Omental fat pad (tissue), 4 donors: ENCODE measurements around the gene GRK1. TPM values are rescaled to one million over a fixed set of nuclear protein-coding genes. Genes with fewer than 3 reads are reported as not detected.

ENCODE experiments used
- ATAC-seq: fragments of 150-250 bp; one replicate; pipeline ENCODE4 v1.9.1; 2016; ENCODE audit warnings: mild to moderate bottlenecking, moderate library complexity; ENCODE audit not compliant: low FRiP score
- DNase-seq: peaks from one replicate; pipeline ENCODE4 v3.0.0-alpha.2; 2019; ENCODE audit warnings: low spot score
- CTCF ChIP-seq, 3 donors: fragments of 450-650 bp; IDR thresholded peaks; one replicate each; pipeline ENCODE4 v1.5.1; 2016 to 2017; ENCODE audit warnings: antibody characterized with exemption in 3 of 3, mild to moderate bottlenecking in 3 of 3, moderate library complexity in 2 of 3
- total RNA-seq, 4 donors: library from RNA; depleted of rRNA; stranded (reverse); fragments of >200 nt; gene quantifications; one replicate each; pipeline ENCODE4 v1.1.0, GENCODE V29; 2016

GRK1 gene
- total RNA-seq, 4 donors from 2014 or later = not detected

GRCh38 chr13:113638173-113638746, 28.8 kb upstream of the GRK1 start:
- ATAC-seq = no peak
- no peak for TF ChIP-seq CTCF (IDR thresholded peaks at IDR 0.05)
- no peak for DNase-seq

- ATAC-seq = no peak
- no peak for TF ChIP-seq CTCF (IDR thresholded peaks at IDR 0.05)
- DNase-seq = no peak
These were observed 28.2 kb upstream of the GRK1 start for GRCh38 chr13:113638806-113639205.

GRCh38 chr13:113639616-113640262, 27.3 kb upstream of the GRK1 start:
- ATAC-seq = no peak
- no peak for DNase-seq
- TF ChIP-seq CTCF (IDR thresholded peaks at IDR 0.05) = no peak

- no peak for TF ChIP-seq CTCF (IDR thresholded peaks at IDR 0.05)
- DNase-seq (no peak), ATAC-seq (no peak)
These were observed 25.6 kb upstream of the GRK1 start for GRCh38 chr13:113641426-113641825.

GRCh38 chr13:113642563-113642962, 24.5 kb upstream of the GRK1 start:
- TF ChIP-seq CTCF (IDR thresholded peaks at IDR 0.05) = no peak
- ATAC-seq (no peak), DNase-seq (no peak)

GRCh38 chr13:113643593-113643992, 23.4 kb upstream of the GRK1 start:
- DNase-seq (no peak), ATAC-seq (no peak)
- TF ChIP-seq CTCF (IDR thresholded peaks at IDR 0.05) = no peak

GRCh38 chr13:113644800-113645199, 22.2 kb upstream of the GRK1 start:
- no peak for ATAC-seq
- TF ChIP-seq CTCF (IDR thresholded peaks at IDR 0.05) = no peak

More at GRCh38 chr13:113644800-113645199, 22.2 kb upstream of the GRK1 start:
- DNase-seq = no peak
